Thymus (tissue), 11 donors: ENCODE results near the gene WRNIP1. TPM values are rescaled to one million over a fixed set of nuclear protein-coding genes. Genes with fewer than 3 reads are reported as not detected.

Source experiments
- DNase-seq, 9 donors: peaks; one replicate each; pipeline ENCODE4 v3.0.0-alpha.2; 2013; ENCODE audit warnings: low spot score in 9 of 9, low read depth in 6 of 9, missing footprints in 1 of 9
- H3K27ac ChIP-seq, 2 donors: one replicate each; pipeline ENCODE4 v1.5.1; 2013; ENCODE audit warnings: control low read depth in 1 of 2, low read depth in 1 of 2, low read length in 1 of 2, mild to moderate bottlenecking in 1 of 2, moderate library complexity in 1 of 2
- H3K27me3 ChIP-seq, 2 donors: one replicate each; pipeline ENCODE4 v1.5.1; 2013; ENCODE audit warnings: low read length in 1 of 2; ENCODE audit not compliant: control insufficient read depth in 2 of 2, insufficient read depth in 1 of 2
- H3K36me3 ChIP-seq, 2 donors: one replicate each; pipeline ENCODE4 v1.5.1; 2013; ENCODE audit warnings: low read length in 1 of 2, mild to moderate bottlenecking in 1 of 2, moderate library complexity in 1 of 2; ENCODE audit not compliant: control insufficient read depth in 2 of 2, insufficient read depth in 2 of 2
- H3K4me1 ChIP-seq, 2 donors: one replicate each; pipeline ENCODE4 v1.5.1; 2013; ENCODE audit warnings: low read length in 2 of 2; ENCODE audit not compliant: control insufficient read depth in 2 of 2, insufficient read depth in 2 of 2
- H3K4me3 ChIP-seq, 2 donors: one replicate each; pipeline ENCODE4 v1.5.1; 2013; ENCODE audit warnings: low read length in 2 of 2, control low read depth in 1 of 2, mild to moderate bottlenecking in 1 of 2
- H3K9me3 ChIP-seq, 2 donors: one replicate each; pipeline ENCODE4 v1.5.1; 2013; ENCODE audit warnings: low read length in 1 of 2, mild to moderate bottlenecking in 1 of 2; ENCODE audit not compliant: control insufficient read depth in 2 of 2, insufficient read depth in 1 of 2
- WGBS: extraction: QIAGEN DNeasy Blood & Tissue Kit; methylation state at CpG from one replicate; pipeline ENCODE4 v1.1.7; 2013; 5-methylcytosine and 5-hydroxymethylcytosine counted together
- polyA plus RNA-seq: library from polyadenylated mRNA; stranded (reverse); fragments of 200-250 nt; gene quantifications from one replicate; pipeline ENCODE4 v1.2.3, GENCODE V29; 2013
- total RNA-seq: library from RNA; stranded (reverse); fragments of 120-200 nt; gene quantifications from one replicate; pipeline ENCODE4 v1.2.4, GENCODE V29; 2013
- donor health status: healthy.

WRNIP1 gene
- total and polyA plus RNA-seq, 2 donors = 48.3 to 85.3 TPM

GRCh38 chr6:2725999-2726567 is 39.1 kb upstream of the WRNIP1 start:
- Histone ChIP-seq H3K27ac (no peak overlapping the region), H3K4me1 (peaks cover 0 to 10% of the 10 kb centered on the region in 2 donors), H3K27me3 (no peaks in the 10 kb centered on the region), H3K4me3 (no peak overlapping the region), H3K9me3 (peaks cover 0 to 3% of the 10 kb centered on the region in 2 donors), H3K36me3 (no peaks in the 10 kb centered on the region)
- 64% methylated on average over 8 of the region's 8 CpGs for WGBS
- peak in 1 of 9 donors; percentile 14 for DNase-seq

- DNase-seq = no peak
- H3K27me3 ChIP-seq = no peaks in the 10 kb centered on the region
- H3K36me3 ChIP-seq = no peaks in the 10 kb centered on the region
- no peak overlapping the region for H3K27ac ChIP-seq
- peaks cover 0 to 10% of the 10 kb centered on the region in 2 donors for H3K4me1 ChIP-seq
- 97% methylated on average over 10 of the region's 10 CpGs for WGBS
- peaks cover 0 to 3% of the 10 kb centered on the region in 2 donors for H3K9me3 ChIP-seq
- no peak overlapping the region for H3K4me3 ChIP-seq
These were observed 35.3 kb upstream of the WRNIP1 start for GRCh38 chr6:2729921-2730320.

- H3K9me3 ChIP-seq = peaks cover 0 to 3% of the 10 kb centered on the region in 2 donors
- H3K36me3 ChIP-seq = no peaks in the 10 kb centered on the region
- H3K27ac ChIP-seq = no peak overlapping the region
- H3K4me3 ChIP-seq = no peak overlapping the region
- H3K4me1 ChIP-seq = peaks cover 0 to 10% of the 10 kb centered on the region in 2 donors
- no peaks in the 10 kb centered on the region for H3K27me3 ChIP-seq
- 54% methylated on average over 9 of the region's 9 CpGs for WGBS
- peak in 1 of 9 donors; percentile 14 for DNase-seq
These were observed 34.7 kb upstream of the WRNIP1 start for GRCh38 chr6:2730353-2731107.

DNA sequence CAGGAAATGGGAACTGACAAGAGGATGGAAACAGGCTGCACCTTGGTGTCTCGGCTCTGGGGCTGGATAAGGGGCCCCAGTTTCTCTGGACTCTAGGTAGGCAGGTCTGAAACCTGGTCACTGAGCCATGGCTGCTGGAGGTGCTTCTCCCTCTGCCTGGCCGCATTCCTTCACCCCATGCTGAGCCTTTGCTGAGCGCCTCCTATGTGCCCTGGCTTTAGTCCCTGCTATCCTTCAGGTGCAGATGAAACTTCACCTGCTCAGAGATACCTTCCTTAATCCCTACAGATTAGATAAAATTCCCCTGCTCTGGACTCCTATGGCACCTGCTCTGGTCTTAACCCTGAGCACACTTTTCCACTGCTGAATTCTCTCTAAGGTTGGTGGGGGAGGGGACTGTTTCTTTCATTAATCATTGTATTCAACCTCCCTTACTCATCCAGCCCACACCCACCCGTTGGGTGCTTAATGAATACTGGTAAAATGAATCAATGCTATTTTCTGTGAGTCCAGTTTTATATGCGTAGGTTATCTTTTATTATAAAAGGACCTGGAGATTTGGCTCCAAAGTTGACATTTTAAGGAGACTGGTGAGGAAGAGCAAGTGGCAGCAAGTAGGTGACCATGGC is 33.8 kb upstream of the WRNIP1 start:
- Histone ChIP-seq H3K9me3 (peaks cover 0 to 3% of the 10 kb centered on the region in 2 donors), H3K36me3 (no peaks in the 10 kb centered on the region), H3K4me1 (peaks cover 0 to 10% of the 10 kb centered on the region in 2 donors), H3K4me3 (no peak overlapping the region), H3K27ac (no peak overlapping the region), H3K27me3 (no peaks in the 10 kb centered on the region)
- DNase-seq = no peak
- WGBS = 86% methylated on average over 5 of the region's 5 CpGs

DNA sequence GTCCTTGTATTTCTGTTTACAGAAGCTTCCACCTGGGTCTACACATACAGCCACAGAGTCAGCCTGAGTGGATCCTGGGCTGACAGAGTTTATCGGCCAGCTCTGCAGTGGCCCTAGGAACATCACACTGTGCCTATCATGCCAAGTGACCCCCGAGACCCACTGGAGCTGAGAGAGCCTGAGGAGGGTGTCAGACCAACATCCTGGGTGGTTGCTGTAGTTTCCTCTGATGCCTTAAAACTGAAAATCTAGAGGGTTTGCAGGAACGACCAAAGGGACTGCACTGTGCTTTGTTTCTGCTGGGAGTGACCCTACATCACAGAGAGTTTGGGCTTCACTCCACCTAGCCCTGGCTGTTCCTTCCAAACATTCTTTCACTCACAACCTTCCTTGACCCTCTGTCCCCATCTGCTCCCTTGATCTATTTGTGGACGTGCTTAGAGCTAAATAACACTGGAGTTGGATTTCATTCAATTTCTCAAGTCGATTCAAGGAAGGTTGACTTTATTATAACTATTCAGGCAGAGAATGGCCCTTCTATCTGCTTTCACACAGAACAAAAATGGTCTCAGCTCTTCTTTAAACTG is 32.6 kb upstream of the WRNIP1 start:
- peaks cover 0 to 10% of the 10 kb centered on the region in 2 donors for H3K4me1 ChIP-seq
- no peaks in the 10 kb centered on the region for H3K36me3 ChIP-seq
- no peak overlapping the region for H3K4me3 ChIP-seq
- DNase-seq = no peak
- H3K9me3 ChIP-seq = no peaks in the 10 kb centered on the region
- no peaks in the 10 kb centered on the region for H3K27me3 ChIP-seq
- WGBS = 63% methylated on average over 5 of the region's 5 CpGs
- H3K27ac ChIP-seq = no peak overlapping the region

DNA sequence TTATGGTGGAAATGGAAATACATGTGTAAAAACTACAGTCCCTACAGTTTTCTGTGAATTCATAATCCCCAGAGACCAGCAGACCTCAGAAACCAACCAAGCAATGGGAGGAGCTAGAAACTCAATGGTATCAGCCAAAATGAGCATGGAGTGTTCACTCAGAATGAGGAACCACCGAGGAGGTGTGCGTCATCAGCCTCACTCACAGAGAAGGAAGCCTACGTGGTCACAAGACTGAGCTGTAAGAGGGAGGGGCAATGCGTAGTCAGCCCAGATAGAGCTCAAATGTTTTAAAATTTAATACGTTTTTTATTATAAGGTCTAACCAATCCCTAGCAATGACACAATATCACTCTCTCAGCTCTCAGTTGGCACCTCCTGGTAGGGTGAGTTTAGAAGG is 31.9 kb upstream of the WRNIP1 start:
- WGBS = 32% methylated on average over 5 of the region's 5 CpGs
- no peaks in the 10 kb centered on the region for H3K9me3 ChIP-seq
- no peak overlapping the region for H3K27ac ChIP-seq
- peaks cover 0 to 10% of the 10 kb centered on the region in 2 donors for H3K4me1 ChIP-seq
- DNase-seq = peak in 4 of 9 donors; percentile 7 to 45 (median 16)
- H3K27me3 ChIP-seq = no peaks in the 10 kb centered on the region
- H3K4me3 ChIP-seq = no peak overlapping the region
- H3K36me3 ChIP-seq = no peaks in the 10 kb centered on the region

DNA sequence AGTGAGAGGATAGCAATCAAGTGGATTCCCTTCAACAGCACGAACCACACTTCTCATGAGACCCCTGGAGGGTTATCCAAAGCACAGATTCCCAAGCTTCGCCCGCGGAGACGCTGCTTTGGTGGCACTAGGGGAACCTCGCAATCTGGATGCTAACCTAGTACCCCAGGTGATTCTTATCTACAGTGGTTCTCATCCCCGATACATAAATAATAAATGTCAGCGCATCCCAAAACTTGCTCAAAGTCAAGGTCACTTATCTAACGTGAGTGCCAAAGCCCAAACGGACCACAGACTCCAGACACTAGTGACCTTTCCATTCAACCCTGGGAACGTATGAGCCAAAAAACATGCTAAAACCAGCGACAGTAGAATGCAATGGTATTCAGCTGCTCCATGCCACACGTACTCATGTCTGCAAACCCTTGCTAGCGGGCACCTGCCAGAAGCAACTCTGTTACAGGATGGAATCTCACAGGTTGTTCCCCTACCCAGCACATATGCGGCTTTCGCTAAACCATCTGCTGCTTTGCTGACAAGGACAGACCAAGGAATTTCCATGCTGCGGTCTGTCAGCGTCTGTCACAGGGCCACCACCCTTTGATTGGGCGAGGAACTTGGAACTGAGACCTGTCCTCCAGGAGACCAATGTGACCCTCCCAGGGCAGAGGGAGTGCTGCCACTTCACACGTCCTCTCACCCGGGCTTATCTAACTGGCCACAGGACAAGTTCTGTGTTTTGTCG is 31.3 kb upstream of the WRNIP1 start:
- Histone ChIP-seq H3K9me3 (no peaks in the 10 kb centered on the region), H3K36me3 (no peaks in the 10 kb centered on the region), H3K4me3 (no peak overlapping the region), H3K27me3 (no peaks in the 10 kb centered on the region), H3K4me1 (peaks cover 0 to 10% of the 10 kb centered on the region in 2 donors), H3K27ac (no peak overlapping the region)
- no peak for DNase-seq
- WGBS = 95% methylated on average over 22 of the region's 22 CpGs

DNA sequence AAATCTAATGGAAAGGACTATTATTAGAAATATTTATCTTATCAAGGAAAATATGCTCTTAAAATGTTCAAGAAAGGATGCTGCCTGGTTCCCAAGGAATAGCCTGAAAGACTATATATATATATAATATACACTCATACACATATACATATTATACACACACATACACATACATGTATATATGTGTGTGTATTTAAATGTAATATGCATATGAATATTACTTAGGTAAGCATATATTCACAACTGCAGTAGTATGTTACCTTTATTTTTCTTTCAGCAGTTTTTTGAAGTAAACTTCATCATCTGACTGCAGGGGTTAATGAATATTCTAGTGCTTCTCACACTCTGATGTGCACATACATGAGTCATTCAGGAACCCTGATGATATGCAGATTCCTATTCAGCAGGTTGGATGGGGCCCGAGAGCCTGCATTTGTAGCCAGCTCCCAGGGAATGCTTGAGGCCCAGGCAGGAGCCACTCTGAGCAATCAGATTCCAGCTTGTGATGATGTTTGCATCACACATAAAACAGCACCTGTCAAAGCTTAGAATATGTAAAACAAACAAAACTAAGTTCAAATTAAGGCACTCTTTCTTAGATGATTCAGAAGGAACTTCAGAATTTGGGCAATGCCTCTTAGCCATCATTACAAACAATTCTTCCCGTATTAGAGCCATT is 30.6 kb upstream of the WRNIP1 start:
- H3K4me1 ChIP-seq = peaks cover 0 to 10% of the 10 kb centered on the region in 2 donors
- H3K27me3 ChIP-seq = no peaks in the 10 kb centered on the region
- DNase-seq = no peak
- 97% methylated on average over 2 of the region's 2 CpGs for WGBS
- no peaks in the 10 kb centered on the region for H3K9me3 ChIP-seq
- no peak overlapping the region for H3K4me3 ChIP-seq
- no peaks in the 10 kb centered on the region for H3K36me3 ChIP-seq
- no peak overlapping the region for H3K27ac ChIP-seq
